WERI-Rb-1 (cell line): ENCODE data around the gene ZSCAN25.

Experiments
- DNase-seq: peaks from one replicate; pipeline ENCODE4 v3.0.0-alpha.2; 2020
- H3K27ac ChIP-seq: fragments of 250-450 bp; sonication (Bioruptor Pico); 2 replicates; pipeline ENCODE4 v1.5.1; 2020; ENCODE audit warnings: mild to moderate bottlenecking, moderate library complexity
- H3K27me3 ChIP-seq: fragments of 250-450 bp; sonication (Bioruptor Pico); 2 replicates; pipeline ENCODE4 v1.5.1; 2021; ENCODE audit warnings: mild to moderate bottlenecking, low read depth, moderate library complexity; ENCODE audit not compliant: insufficient read depth, severe bottlenecking
- H3K36me3 ChIP-seq: fragments of 250-450 bp; sonication (Bioruptor Pico); 2 replicates; pipeline ENCODE4 v1.5.1; 2020; ENCODE audit warnings: mild to moderate bottlenecking, moderate library complexity
- H3K4me3 ChIP-seq: 2 replicates; pipeline ENCODE4 v1.5.1; 2011; ENCODE audit warnings: low read depth, mild to moderate bottlenecking, control low read depth, low read length
- H3K9me3 ChIP-seq: fragments of 250-450 bp; sonication (Bioruptor Pico); 2 replicates; pipeline ENCODE4 v1.5.1; 2021; ENCODE audit warnings: mild to moderate bottlenecking, moderate library complexity; ENCODE audit not compliant: severe bottlenecking
- CTCF ChIP-seq: IDR thresholded peaks from 2 replicates; pipeline ENCODE4 v1.5.1; 2011; ENCODE audit warnings: low read depth, mild to moderate bottlenecking, control low read depth, inconsistent platforms, low read length

The ZSCAN25 gene

GRCh38 chr7:99619571-99620130, 2.9 kb downstream of the ZSCAN25 start:
- H3K4me3 ChIP-seq: no peak overlapping the region
- H3K27ac ChIP-seq: no peak overlapping the region
- no peaks in the 10 kb centered on the region for H3K27me3 ChIP-seq
- no peaks in the 10 kb centered on the region for H3K9me3 ChIP-seq
- TF ChIP-seq CTCF: no peak
- DNase-seq: no peak
- H3K36me3 ChIP-seq: peaks cover 67% of the 10 kb centered on the region

- Histone ChIP-seq H3K36me3 (peaks cover 78% of the 10 kb centered on the region), H3K27ac (no peak overlapping the region), H3K9me3 (no peaks in the 10 kb centered on the region), H3K27me3 (no peaks in the 10 kb centered on the region), H3K4me3 (no peak overlapping the region)
- no peak for DNase-seq
- TF ChIP-seq CTCF: no peak
These were observed 4.5 kb downstream of the ZSCAN25 start for GRCh38 chr7:99621271-99621670.

- Histone ChIP-seq H3K36me3 (peaks cover 89% of the 10 kb centered on the region), H3K27me3 (no peaks in the 10 kb centered on the region), H3K9me3 (no peaks in the 10 kb centered on the region), H3K27ac (no peak overlapping the region), H3K4me3 (no peak overlapping the region)
- DNase-seq: no peak
- no peak for TF ChIP-seq CTCF
These were observed 5.8 kb downstream of the ZSCAN25 start for GRCh38 chr7:99622596-99622995.

- peaks cover 85% of the 10 kb centered on the region for H3K36me3 ChIP-seq
- H3K4me3 ChIP-seq: no peak overlapping the region
- H3K27ac ChIP-seq: no peak overlapping the region
- no peak for TF ChIP-seq CTCF
- H3K9me3 ChIP-seq: no peaks in the 10 kb centered on the region
- no peak for DNase-seq
- no peaks in the 10 kb centered on the region for H3K27me3 ChIP-seq
These were observed 6.4 kb downstream of the ZSCAN25 start for GRCh38 chr7:99623091-99623693.

GRCh38 chr7:99623702-99624447, 7.1 kb downstream of the ZSCAN25 start:
- Histone ChIP-seq H3K9me3 (no peaks in the 10 kb centered on the region), H3K27me3 (no peaks in the 10 kb centered on the region), H3K27ac (no peak overlapping the region), H3K4me3 (no peak overlapping the region), H3K36me3 (peaks cover 83% of the 10 kb centered on the region)
- no peak for DNase-seq
- no peak for TF ChIP-seq CTCF
